ENCODE measurements around the gene IFNA4. TPM values are rescaled to one million over a fixed set of nuclear protein-coding genes. Genes with fewer than 3 reads are reported as not detected.

IFNA4 gene
- total and polyA plus RNA-seq, 2 of the 8 experiments (the other 6 are each of a cell fraction or from before 2014, with no cell fraction given): not detected

GRCh38 chr9:21154018-21154608 lies 33.3 kb downstream of the IFNA4 start:
- Histone ChIP-seq H3K79me2 (ENCODE audit: control insufficient read depth in 1 of 2, insufficient read depth in 2 of 2, low read length in 2 of 2) (no peaks in the 10 kb centered on the region), H3K23me2 (ENCODE audit: low read depth, low read length) (no peaks in the 10 kb centered on the region), H2BK120ac (replicated peaks; ENCODE audit: low read depth, low read length) (no peak overlapping the region), H4K5ac (ENCODE audit: insufficient read length, low read depth, low read length) (no peak overlapping the region), H3K9me3 (ENCODE audit: insufficient read depth in 2 of 2, low read depth in 1 of 2, low read length in 1 of 2) (no peaks in the 10 kb centered on the region), H3K27me3 (replicated peaks in 1 of 4; ENCODE audit: control insufficient read depth in 3 of 4, extremely low read depth in 1 of 4, insufficient read depth in 3 of 4, low read length in 3 of 4) (no peaks in the 10 kb centered on the region; a peak in 1 of 7 replicates), H2BK15ac (ENCODE audit: low read length) (no peak overlapping the region), H3K18ac (ENCODE audit: extremely low read depth, low read length) (no peak overlapping the region; the same call in 1 of the 2 replicates), H3K4me1 (replicated peaks in 1 of 4; ENCODE audit: control insufficient read depth in 3 of 4, insufficient read depth in 4 of 4, low read length in 3 of 4) (no peaks in the 10 kb centered on the region), H2AK5ac (ENCODE audit: low read depth, low read length) (no peak overlapping the region), H2AFZ (ENCODE audit: low read length) (peak overlapping the region; percentile 99), H2BK20ac (ENCODE audit: low read length) (no peak overlapping the region), H3K14ac (ENCODE audit: insufficient read length) (no peak overlapping the region), H2BK5ac (ENCODE audit: low read depth, low read length) (no peak overlapping the region), H4K20me1 (replicated peaks in 1 of 2; ENCODE audit: control insufficient read depth in 1 of 2, insufficient read depth in 2 of 2, low read length in 2 of 2) (no peaks in the 10 kb centered on the region), H3K4me2 (ENCODE audit: insufficient read depth in 1 of 2, low read depth in 2 of 2, low read length in 2 of 2) (peak overlapping the region in 1 of 2 experiments; percentile 37; a peak in 2 of 4 replicates), H3K27ac (ENCODE audit: low read depth, low read length) (no peak overlapping the region), H4K8ac (ENCODE audit: extremely low read depth, insufficient read depth, low read length) (no peak overlapping the region), H3K79me1 (ENCODE audit: low read depth, low read length) (no peaks in the 10 kb centered on the region), H3K9ac (replicated peaks in 1 of 4; ENCODE audit: extremely low read depth in 1 of 4, low read depth in 3 of 4, low read length in 3 of 4) (no peak overlapping the region), H3K36me3 (ENCODE audit: control insufficient read depth in 2 of 4, insufficient read depth in 4 of 4, low read length in 3 of 4) (no peaks in the 10 kb centered on the region), H3K4me3 (ENCODE audit: extremely low read depth in 1 of 4, insufficient read depth in 2 of 4, low read depth in 3 of 4, low read length in 4 of 4) (no peak overlapping the region), H2BK12ac (ENCODE audit: low read depth, low read length) (no peak overlapping the region), H3K56ac (replicated peaks; ENCODE audit: insufficient read length, low read depth, low read length) (no peak overlapping the region), H4K91ac (replicated peaks; ENCODE audit: insufficient read length, low read length) (no peak overlapping the region), H3K23ac (ENCODE audit: insufficient read length) (no peak overlapping the region), H3K4ac (replicated peaks; ENCODE audit: insufficient read length, low read depth, low read length) (no peak overlapping the region)
- CTCF ChIA-PET (ENCODE audit: partially characterized antibody): interaction anchor here (0.6 to 1.9 kb wide), 10 partner anchors 9 to 691 kb away, joined by 3 to 10 read pairs (median 6); partner anchors contain the start of gene IFNW1
- TF ChIP-seq SP1 (IDR thresholded peaks at IDR 0.05; ENCODE audit: low read depth, low read length) (no peak), YY1 (IDR thresholded peaks at IDR 0.05; ENCODE audit: low read depth, low read length) (peak; percentile 13; the same call in 1 of the 2 replicates), RAD21 (IDR thresholded peaks at IDR 0.05 in 1 of 2, conservative IDR thresholded peaks at IDR 0.05 in 1 of 2; ENCODE audit: low read depth in 2 of 2, low read length in 2 of 2) (peak; percentile 54 to 57), HDAC6 (IDR thresholded peaks at IDR 0.05; ENCODE audit: low read depth, low read length) (no peak), CTCF (IDR thresholded peaks at IDR 0.05; ENCODE audit: control extremely low read depth in 1 of 3, insufficient read depth in 1 of 3, low read depth in 1 of 3, low read length in 3 of 3) (peak; percentile 16 to 53 (median 44)), CHD1 (IDR thresholded peaks at IDR 0.05; ENCODE audit: low read depth, low read length) (no peak), POLR2A (IDR thresholded peaks at IDR 0.05; ENCODE audit: control extremely low read depth in 1 of 2, low read depth in 2 of 2, low read length in 2 of 2) (no peak), EGR1 (IDR thresholded peaks at IDR 0.05; ENCODE audit: borderline replicate concordance, low read depth, low read length) (no peak), EP300 (IDR thresholded peaks at IDR 0.05; ENCODE audit: borderline replicate concordance in 1 of 2, low read depth in 2 of 2, low read length in 2 of 2) (no peak)
- DNase-seq (ENCODE audit: low read depth in 1 of 2, low spot score in 2 of 2): no peak
- POLR2A ChIA-PET (ENCODE audit: partially characterized antibody): no interaction called here
- WGBS, 2 experiments (ENCODE audit: extremely low coverage in 1 of 2, insufficient coverage in 1 of 2, insufficient read length in 1 of 2, insufficient replicate concordance in 2 of 2, low coverage in 1 of 2, low lambda C conversion rate in 2 of 2, missing lambda C conversion rate in 1 of 2): 17% methylated on average over 3 of the region's 3 CpGs; no CpG with 5 or more reads in 1 of the 2 experiments
- FAIRE-seq: no peak
